Activated T-helper 17 cell treated with anti-CD3 and anti-CD28 coated beads, Interleukin-2, amount 50 U/mL, for 72 hours (primary cell): Measurements from ENCODE around the gene AOPEP. TPM values are rescaled to one million over a fixed set of nuclear protein-coding genes. Genes with fewer than 3 reads are reported as not detected.
"Not testable (repeated sequence)": the region's sequence is repeated elsewhere in the genome, so short reads cannot be mapped to it uniquely, and the experiment has no call there.

Source experiments
- ATAC-seq: fragments of 150-1000 bp; cut with Tn5 transposase; replicated peaks from 2 replicates; pipeline ENCODE4 v1.10.0; 2021; ENCODE audit warnings: mild to moderate bottlenecking, moderate library complexity
- H3K27ac Mint-ChIP-seq: one replicate; pipeline ENCODE4 v1.8.0; 2022; ENCODE audit warnings: mixed read lengths
- H3K27me3 Mint-ChIP-seq: one replicate; pipeline ENCODE4 v1.8.0; 2022; ENCODE audit warnings: mixed read lengths
- H3K36me3 Mint-ChIP-seq: one replicate; pipeline ENCODE4 v1.8.0; 2022; ENCODE audit warnings: low read depth, mild to moderate bottlenecking, mixed read lengths
- H3K4me1 Mint-ChIP-seq: one replicate; pipeline ENCODE4 v1.8.0; 2022; ENCODE audit warnings: mixed read lengths
- H3K4me3 Mint-ChIP-seq: one replicate; pipeline ENCODE4 v1.8.0; 2022; ENCODE audit warnings: mild to moderate bottlenecking, mixed read lengths
- H3K9me3 Mint-ChIP-seq: one replicate; pipeline ENCODE4 v1.8.0; 2022; ENCODE audit warnings: mixed read lengths
- total RNA-seq, 2 donors: library from RNA; stranded (reverse); gene quantifications; one replicate each; pipeline ENCODE4 v1.2.3, GENCODE V29; 2022

Gene AOPEP
- total RNA-seq, 2 donors from 2014 or later = 15.5 to 16.4 TPM

DNA sequence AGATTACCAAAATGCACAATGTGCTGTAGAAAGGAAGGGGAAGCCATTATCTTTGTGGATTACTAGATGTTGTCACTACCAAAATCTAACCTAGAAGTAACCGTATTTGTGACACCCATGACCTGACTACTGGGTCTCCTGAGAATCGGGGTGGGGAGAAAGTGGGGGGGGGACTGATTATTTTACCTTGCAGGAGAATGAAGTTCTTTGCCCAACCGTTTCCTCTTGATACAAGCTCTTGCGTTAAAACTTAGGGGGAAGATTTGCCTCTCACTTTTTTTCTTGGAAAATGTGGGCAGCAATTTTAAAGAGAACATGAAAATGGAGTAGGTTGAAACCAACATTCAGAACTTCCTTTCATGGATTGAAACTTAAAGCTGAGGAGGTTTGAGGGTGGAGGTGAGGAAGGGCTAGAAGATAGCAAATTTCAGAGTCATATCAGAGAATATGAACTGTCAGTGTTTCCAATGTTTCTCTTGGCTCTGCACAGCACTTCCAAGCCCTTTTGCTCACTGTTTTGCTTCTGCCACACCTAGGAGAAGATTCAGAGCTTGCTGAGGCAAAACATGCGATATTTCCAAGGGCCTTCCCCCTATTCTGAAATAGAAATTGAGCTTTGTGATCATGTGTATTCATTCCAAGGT is 280.8 kb downstream of the AOPEP start:
- Mint-ChIP-seq H3K36me3 (no peaks in the 10 kb centered on the region), H3K9me3 (no peaks in the 10 kb centered on the region), H3K4me1 (peaks cover 5% of the 10 kb centered on the region), H3K4me3 (peak overlapping the region; percentile 27), H3K27ac (no peak overlapping the region), H3K27me3 (peaks cover 12% of the 10 kb centered on the region)
- peak; percentile 70 for ATAC-seq

DNA sequence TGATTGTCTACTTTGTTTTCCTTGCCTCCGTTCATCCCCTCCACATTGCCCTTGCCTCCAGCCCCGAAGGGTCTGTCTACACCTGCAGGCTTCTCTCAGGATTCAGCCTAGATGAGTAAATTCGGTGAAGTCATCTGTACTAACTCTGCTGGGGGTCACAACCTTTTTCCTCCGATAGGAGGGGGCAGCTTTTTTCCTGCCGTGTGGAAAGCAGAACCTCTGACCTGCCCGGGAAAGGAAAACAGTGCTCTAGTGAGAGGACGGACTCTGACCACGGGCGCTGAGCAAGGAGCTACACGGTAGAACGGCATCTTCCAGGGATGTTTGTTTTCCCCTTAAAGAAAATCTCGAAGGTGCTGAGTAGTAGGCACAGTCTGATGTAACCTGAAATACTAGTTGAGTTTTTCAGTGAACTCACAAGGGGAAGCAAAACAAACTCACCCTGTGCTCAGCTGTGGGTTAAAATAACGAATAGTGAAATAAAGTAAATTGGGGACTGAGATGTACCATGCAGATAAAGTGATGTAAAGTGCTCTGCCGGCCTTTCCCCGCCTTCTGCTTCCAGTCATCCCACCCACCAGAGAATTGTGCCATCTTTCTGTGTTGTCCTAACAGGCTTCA is 281.8 kb downstream of the AOPEP start:
- peaks cover 5% of the 10 kb centered on the region for H3K4me1 Mint-ChIP-seq
- peak overlapping the region; percentile 27 for H3K4me3 Mint-ChIP-seq
- no peak overlapping the region for H3K27ac Mint-ChIP-seq
- H3K9me3 Mint-ChIP-seq = no peaks in the 10 kb centered on the region
- ATAC-seq = peak; percentile 30
- H3K27me3 Mint-ChIP-seq = peaks cover 3% of the 10 kb centered on the region
- H3K36me3 Mint-ChIP-seq = no peaks in the 10 kb centered on the region

DNA sequence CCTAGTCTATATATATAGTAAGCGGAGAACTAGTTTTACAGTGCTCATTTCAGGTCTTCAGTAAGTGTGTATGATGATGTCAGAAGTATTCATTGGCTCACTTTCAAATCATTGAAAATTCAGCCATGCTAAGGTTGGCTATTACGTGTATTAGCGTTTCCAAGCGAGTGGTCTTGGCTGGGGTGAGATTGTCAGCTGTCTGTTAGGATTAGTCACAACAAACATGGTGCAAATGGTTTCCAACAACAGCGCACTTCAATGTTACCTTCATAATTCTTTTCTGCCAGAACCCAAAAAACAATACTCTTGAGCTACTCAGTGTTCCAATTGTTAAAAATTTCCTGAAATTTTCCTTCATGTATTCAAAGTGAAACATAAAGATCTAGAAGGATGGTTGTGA is 283.0 kb downstream of the AOPEP start:
- Mint-ChIP-seq H3K27me3 (peaks cover 3% of the 10 kb centered on the region), H3K4me3 (no peak overlapping the region), H3K9me3 (no peaks in the 10 kb centered on the region), H3K27ac (no peak overlapping the region), H3K36me3 (no peaks in the 10 kb centered on the region), H3K4me1 (peaks cover 5% of the 10 kb centered on the region)
- ATAC-seq = no peak

DNA sequence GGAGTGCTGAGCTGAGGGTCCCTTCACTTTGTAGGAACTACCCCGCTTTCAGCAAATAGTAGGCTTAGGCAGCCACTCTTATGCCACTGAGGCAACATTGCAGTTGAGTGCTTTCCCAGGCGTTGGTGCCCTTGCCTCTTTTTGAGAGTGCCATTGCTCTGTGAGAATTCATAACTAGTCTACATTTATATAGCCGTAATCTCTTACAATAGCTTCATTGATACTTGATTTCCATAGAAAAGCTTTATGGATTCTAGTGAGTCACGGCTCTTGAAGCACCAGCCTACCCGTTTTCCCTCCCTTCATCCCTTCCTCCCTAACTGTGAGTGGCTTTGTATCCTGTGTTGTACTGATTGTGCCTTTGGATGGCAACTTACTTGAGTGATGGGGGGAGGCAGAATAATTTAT is 283.9 kb downstream of the AOPEP start:
- ATAC-seq = no peak
- H3K27me3 Mint-ChIP-seq = peaks cover under 1% of the 10 kb centered on the region

DNA sequence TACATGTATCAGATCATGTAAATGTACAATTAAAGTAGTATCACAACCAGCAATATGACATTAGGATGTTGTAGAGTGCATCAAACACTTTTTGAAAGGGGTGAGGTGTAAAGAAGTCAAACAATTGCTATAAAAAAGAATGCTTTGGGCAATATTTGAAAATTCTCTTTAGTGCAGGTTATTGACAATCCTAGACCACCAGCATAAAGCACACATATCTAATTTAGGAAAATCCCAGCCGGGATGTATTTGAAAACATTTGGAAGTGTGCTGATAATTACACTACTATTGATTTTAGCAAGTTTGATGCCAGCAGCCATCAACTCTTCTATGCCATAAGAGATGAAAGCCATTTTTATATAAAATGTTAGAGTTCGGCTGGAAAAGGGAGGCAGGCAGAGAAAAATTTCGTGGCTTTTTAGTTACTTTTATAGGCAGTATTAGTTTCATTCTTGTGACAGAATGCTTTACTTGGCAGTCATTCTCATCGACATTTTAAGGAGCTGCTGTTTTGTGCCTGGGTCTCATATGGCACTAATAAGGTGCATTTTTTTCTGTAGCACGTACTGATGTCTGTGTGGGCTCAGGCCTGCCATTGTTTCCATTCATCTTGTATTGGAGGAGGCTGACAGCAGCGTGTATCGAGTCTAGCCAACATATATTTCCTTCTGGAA is 285.7 kb downstream of the AOPEP start:
- Mint-ChIP-seq H3K9me3 (no peaks in the 10 kb centered on the region), H3K36me3 (no peaks in the 10 kb centered on the region), H3K4me3 (no peak overlapping the region), H3K27ac (no peak overlapping the region), H3K4me1 (peaks cover 5% of the 10 kb centered on the region), H3K27me3 (no peaks in the 10 kb centered on the region)
- ATAC-seq = no peak

More for the DNA sequence above, 283.9 kb downstream of the AOPEP start:
- Mint-ChIP-seq H3K36me3 (no peaks in the 10 kb centered on the region), H3K4me1 (peaks cover 5% of the 10 kb centered on the region), H3K4me3 (no peak overlapping the region), H3K9me3 (no peaks in the 10 kb centered on the region), H3K27ac (no peak overlapping the region)

DNA sequence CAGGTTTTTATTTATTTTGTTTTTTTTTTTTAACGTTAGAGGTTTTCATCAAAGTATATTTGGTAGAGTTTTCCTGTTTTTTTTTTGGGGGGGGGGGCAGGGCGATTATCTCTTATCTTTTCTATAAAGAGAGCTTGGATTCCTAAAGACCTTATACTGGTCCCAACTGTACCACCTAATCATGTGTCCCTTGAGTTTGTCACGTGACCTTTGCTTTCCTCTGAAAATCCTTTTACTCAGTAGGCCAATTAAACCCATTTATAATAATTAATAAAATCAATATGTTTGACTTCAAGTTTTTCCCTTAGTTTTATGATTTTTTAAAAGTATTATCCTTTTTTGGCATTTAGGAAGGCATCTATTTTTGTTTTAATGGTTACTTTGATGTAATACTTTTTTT is 286.4 kb downstream of the AOPEP start:
- no peaks in the 10 kb centered on the region for H3K9me3 Mint-ChIP-seq
- no peak overlapping the region for H3K27ac Mint-ChIP-seq
- no peaks in the 10 kb centered on the region for H3K27me3 Mint-ChIP-seq
- H3K4me1 Mint-ChIP-seq = no peaks in the 10 kb centered on the region
- no peak overlapping the region for H3K4me3 Mint-ChIP-seq
- no peak for ATAC-seq
- no peaks in the 10 kb centered on the region for H3K36me3 Mint-ChIP-seq

DNA sequence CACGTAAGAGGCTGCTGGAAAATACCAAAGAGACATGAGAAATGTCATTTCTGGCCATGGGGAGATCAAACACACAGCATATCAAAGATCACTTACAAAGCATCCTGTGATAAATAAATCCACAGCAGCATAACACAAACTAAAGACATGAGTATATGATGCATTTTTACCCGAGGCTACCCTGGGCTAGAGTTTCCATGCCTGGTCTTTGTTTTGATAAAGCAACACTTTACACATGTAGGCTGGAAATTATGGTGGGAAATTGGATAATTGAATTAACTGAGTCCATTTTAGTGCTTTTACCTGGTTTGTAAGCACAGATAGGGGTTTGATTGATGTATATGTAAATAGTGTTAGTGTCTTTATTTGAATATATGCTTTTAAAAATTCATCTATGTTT is 288.4 kb downstream of the AOPEP start:
- Mint-ChIP-seq H3K4me1 (no peaks in the 10 kb centered on the region), H3K4me3 (no peak overlapping the region), H3K27ac (no peak overlapping the region), H3K36me3 (peaks cover 5% of the 10 kb centered on the region), H3K9me3 (no peaks in the 10 kb centered on the region), H3K27me3 (no peaks in the 10 kb centered on the region)
- ATAC-seq = no peak

DNA sequence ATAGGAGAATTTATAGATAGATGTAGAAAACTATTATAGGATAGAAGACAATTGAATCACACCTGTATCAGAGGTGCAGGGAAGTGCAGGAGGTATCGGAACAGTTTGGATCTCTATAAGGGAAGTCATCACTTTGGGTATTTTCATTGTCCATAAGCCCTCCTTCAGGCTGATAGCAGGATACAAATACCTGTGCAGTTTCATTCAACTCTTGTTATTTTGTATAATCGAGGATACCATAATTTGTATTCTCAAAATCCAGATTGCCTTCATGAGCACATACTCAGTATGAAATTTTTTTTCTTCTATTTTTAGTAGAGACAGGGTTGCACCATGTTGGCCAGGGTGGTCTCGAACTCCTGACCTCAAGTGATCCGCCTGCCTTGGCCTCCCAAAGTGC is 289.1 kb downstream of the AOPEP start:
- Mint-ChIP-seq H3K4me3 (no peak overlapping the region), H3K27me3 (no peaks in the 10 kb centered on the region), H3K9me3 (no peaks in the 10 kb centered on the region), H3K27ac (no peak overlapping the region), H3K4me1 (no peaks in the 10 kb centered on the region), H3K36me3 (peaks cover 10% of the 10 kb centered on the region)
- ATAC-seq = no peak

DNA sequence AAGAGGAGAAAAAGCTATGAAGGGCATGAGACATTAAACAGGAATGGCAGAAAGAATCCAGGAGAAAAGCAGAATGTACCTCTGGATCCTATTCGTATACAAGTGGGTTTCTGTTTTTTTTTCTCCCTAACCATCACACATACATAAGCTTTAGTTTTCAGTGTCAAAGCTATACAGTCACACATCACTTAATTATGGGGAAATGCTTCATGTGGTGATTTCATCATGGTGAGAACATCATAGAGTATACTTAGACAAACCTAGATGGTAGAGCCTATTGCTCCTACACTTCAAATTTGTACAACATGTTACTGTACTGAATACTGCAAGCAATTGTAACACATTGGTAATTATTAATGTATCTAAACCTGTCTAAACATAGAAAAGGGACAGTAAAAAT is 290.6 kb downstream of the AOPEP start:
- H3K9me3 Mint-ChIP-seq = no peaks in the 10 kb centered on the region
- no peaks in the 10 kb centered on the region for H3K4me1 Mint-ChIP-seq
- H3K27ac Mint-ChIP-seq = no peak overlapping the region
- peaks cover 10% of the 10 kb centered on the region for H3K36me3 Mint-ChIP-seq
- no peak for ATAC-seq
- no peaks in the 10 kb centered on the region for H3K27me3 Mint-ChIP-seq
- H3K4me3 Mint-ChIP-seq = no peak overlapping the region

DNA sequence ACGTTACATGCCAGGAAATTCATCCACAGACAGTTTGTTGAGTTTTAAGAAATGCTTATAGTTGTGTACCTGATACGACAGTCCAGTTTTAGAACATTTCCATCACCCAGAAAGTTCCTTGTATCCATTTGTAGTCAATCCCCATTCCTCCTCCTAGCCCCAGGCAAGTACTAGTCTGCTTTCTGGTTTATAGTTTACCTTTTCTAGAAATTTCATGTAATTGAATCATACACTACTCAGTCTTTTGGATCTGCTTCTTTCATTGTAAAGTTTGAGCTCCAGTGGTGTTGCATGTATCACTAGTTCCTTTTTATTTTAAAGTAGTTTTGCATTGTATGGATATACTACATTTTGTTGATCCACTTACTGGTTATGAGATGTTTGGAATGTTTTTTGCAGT is 291.2 kb downstream of the AOPEP start:
- no peak overlapping the region for H3K4me3 Mint-ChIP-seq
- H3K4me1 Mint-ChIP-seq = no peaks in the 10 kb centered on the region
- H3K27ac Mint-ChIP-seq = no peak overlapping the region
- no peak for ATAC-seq
- no peaks in the 10 kb centered on the region for H3K9me3 Mint-ChIP-seq
- H3K27me3 Mint-ChIP-seq = no peaks in the 10 kb centered on the region
- peaks cover 10% of the 10 kb centered on the region for H3K36me3 Mint-ChIP-seq

DNA sequence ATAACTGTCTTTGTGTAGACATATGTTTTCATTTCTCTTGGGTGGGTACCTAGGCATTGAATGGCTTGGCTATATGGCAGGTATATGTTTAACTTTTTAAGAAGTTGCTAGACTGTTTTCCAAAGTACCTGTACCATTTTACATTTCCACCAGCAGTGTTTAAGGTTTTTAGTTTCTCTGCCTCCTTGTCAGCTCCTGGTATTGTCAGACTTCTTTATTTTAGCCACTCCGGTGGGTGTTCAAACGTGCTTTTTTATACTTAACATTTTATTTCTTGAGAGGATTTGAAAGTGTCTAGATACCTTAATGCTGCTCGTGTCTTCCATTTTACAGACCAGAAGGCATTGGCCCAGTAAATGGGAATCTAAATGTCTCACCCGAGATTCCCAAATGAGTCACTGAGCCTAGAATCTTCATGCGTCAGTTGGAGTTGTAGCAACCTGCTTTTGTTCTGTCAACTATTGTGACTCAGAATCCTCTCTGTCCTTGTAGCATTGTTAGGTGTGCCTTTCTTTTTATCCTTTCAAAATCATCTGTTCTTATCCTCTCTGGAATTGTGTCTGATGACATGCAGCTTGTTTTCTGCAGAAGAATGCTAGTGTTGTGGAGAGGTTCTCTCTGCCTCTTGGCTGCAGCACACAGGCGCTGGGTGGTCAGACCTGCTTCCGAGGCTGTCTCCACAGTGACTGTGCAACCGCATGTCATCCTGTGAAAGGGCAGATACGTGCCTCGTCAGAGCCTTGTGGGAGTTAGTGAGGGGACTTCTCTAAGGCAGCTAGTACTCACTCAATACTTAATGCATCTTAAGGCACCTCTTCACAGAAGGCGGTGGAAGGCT is 291.8 kb downstream of the AOPEP start:
- H3K27ac Mint-ChIP-seq = no peak overlapping the region
- H3K9me3 Mint-ChIP-seq = no peaks in the 10 kb centered on the region
- H3K4me3 Mint-ChIP-seq = no peak overlapping the region
- H3K36me3 Mint-ChIP-seq = peaks cover 10% of the 10 kb centered on the region
- H3K4me1 Mint-ChIP-seq = no peaks in the 10 kb centered on the region
- no peaks in the 10 kb centered on the region for H3K27me3 Mint-ChIP-seq
- ATAC-seq = no peak

DNA sequence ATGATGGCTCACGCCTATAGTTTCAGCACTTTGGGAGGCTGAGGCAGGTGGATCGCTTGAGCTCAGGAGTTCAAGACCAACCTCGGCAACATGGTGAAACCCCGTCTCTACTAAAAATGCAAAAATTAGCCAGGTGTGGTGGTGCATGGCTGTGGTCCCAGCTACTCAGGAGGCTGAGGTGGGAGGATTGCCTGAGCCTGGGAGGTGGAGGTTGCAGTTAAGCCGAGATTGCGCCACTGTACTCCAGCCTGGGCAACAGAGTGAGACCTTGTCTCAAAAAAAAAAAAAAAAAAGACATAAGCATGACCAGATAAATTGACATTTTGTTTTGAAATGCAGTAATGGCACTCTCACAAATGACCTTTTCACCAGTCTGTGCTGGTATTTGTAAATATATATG is 294.1 kb downstream of the AOPEP start:
- not testable (repeated sequence) for ATAC-seq, H3K4me1 Mint-ChIP-seq, H3K9me3 Mint-ChIP-seq, H3K27ac Mint-ChIP-seq, H3K4me3 Mint-ChIP-seq, H3K27me3 Mint-ChIP-seq
- peaks cover 10% of the 10 kb centered on the region for H3K36me3 Mint-ChIP-seq

DNA sequence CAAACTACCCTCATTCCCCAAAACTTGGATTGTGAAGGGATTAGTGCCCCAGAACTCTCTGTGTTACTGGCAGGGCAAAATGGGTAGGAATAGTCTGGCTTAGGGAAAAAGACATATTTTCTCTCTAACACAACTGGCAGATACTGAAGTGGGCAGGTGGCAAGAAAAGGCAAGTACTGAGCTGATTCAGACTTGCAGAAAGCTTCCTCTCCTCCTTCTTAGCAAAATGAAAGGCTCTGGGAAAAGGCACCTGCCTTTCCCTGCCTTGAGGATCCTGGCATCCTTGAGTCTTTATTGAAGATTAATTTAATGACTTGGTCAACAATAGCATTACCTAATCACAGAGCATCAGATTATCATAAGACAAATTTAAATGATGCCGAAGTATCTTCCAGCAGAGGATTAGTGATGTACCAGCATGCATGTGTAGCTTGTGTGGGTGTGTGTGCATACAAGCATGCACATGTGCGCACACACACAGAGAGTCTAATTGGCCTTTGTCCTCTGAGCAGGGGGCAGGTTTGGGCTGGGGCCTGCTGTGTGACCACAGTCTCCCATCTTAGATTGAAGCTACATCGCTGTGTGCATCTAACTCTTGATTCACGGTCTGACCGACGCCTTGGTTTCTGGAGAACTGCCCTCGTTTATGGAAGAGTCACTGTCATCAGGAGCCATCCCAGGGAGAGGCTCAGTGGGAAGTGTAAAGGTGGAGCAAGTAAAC is 294.8 kb downstream of the AOPEP start:
- H3K27me3 Mint-ChIP-seq = no peaks in the 10 kb centered on the region
- H3K9me3 Mint-ChIP-seq = no peaks in the 10 kb centered on the region
- no peak for ATAC-seq

DNA sequence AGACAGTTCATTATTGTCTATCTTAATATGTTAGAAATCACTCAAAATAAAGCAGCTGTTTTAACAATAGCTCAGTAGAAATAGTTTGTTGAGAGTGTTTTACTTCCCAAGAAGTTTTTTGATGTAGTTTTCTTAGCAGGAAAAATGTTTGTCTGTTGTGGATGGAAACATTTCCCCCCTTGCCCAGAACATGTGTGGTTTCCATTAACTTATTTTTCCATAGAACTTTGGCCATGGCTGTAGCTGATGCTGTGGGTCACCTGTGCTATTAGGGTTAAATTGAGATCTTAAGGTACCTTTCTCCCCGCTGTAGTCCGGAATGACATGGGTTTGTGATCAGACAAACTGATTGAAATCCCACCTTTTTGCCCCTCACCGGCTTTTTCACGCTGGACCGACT is 296.2 kb downstream of the AOPEP start:
- no peak for ATAC-seq
- peaks cover 10% of the 10 kb centered on the region for H3K36me3 Mint-ChIP-seq
- no peaks in the 10 kb centered on the region for H3K9me3 Mint-ChIP-seq
- H3K27me3 Mint-ChIP-seq = no peaks in the 10 kb centered on the region
- H3K4me3 Mint-ChIP-seq = no peak overlapping the region
- H3K4me1 Mint-ChIP-seq = no peaks in the 10 kb centered on the region
- H3K27ac Mint-ChIP-seq = no peak overlapping the region

More for the DNA sequence above, 294.8 kb downstream of the AOPEP start:
- H3K27ac Mint-ChIP-seq = no peak overlapping the region
- H3K4me1 Mint-ChIP-seq = no peaks in the 10 kb centered on the region
- peaks cover 10% of the 10 kb centered on the region for H3K36me3 Mint-ChIP-seq
- no peak overlapping the region for H3K4me3 Mint-ChIP-seq
